OCI-LY3 (cell line): ENCODE measurements around the gene LASP1.

Experiments
- EZH2phosphoT487 ChIP-seq: fragments of 200-600 bp; shearing (Covaris generic); IDR thresholded peaks from 2 replicates; pipeline ENCODE4 v1.6.1; 2018; ENCODE audit warnings: antibody characterized with exemption, mixed run types, low read depth
- TF ChIP-seq, protein P1 (sequence below): fragments of 200-600, 300-600 bp; sonication (generic); IDR thresholded peaks from 2 replicates; pipeline ENCODE4 v1.5.1; 2014; ENCODE audit warnings: antibody characterized with exemption, low read length, low read depth

DNA sequence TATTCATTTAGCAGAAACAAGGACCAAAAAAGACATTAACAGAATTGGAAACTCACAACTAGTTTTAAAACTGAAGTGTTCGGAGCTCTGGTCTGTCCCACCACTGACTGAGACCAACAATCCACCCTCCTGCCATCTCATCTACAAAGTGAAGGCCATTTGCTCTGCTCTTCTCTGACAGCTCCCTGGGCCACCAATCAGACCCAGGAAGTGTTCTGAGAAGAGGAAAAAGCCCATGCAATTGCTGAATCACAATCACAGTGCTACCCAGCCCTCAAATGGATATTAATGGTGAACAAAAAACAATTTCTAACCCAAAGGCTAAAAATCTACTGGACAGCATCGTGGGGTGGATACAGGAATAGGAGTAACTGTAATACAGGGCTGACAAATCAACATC is 18.4 kb upstream of the LASP1 start:
- TF ChIP-seq, protein P1, sequence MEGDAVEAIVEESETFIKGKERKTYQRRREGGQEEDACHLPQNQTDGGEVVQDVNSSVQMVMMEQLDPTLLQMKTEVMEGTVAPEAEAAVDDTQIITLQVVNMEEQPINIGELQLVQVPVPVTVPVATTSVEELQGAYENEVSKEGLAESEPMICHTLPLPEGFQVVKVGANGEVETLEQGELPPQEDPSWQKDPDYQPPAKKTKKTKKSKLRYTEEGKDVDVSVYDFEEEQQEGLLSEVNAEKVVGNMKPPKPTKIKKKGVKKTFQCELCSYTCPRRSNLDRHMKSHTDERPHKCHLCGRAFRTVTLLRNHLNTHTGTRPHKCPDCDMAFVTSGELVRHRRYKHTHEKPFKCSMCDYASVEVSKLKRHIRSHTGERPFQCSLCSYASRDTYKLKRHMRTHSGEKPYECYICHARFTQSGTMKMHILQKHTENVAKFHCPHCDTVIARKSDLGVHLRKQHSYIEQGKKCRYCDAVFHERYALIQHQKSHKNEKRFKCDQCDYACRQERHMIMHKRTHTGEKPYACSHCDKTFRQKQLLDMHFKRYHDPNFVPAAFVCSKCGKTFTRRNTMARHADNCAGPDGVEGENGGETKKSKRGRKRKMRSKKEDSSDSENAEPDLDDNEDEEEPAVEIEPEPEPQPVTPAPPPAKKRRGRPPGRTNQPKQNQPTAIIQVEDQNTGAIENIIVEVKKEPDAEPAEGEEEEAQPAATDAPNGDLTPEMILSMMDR, result no peak
- no peak for TF ChIP-seq EZH2phosphoT487
